Muscle layer of duodenum (tissue), 2 donors: Measurements from ENCODE around the gene TP73.

Source experiments
- H3K27ac ChIP-seq: one replicate; pipeline ENCODE4 v1.7.0; 2013; ENCODE audit warnings: mild to moderate bottlenecking, low read length
- H3K27me3 ChIP-seq: one replicate; pipeline ENCODE4 v1.7.0; 2013; ENCODE audit warnings: low read depth, mild to moderate bottlenecking, control low read depth, low read length
- H3K36me3 ChIP-seq, 2 donors: one replicate each; pipeline ENCODE4 v1.7.0; 2013; ENCODE audit warnings: low read length in 2 of 2, control low read depth in 1 of 2, mild to moderate bottlenecking in 1 of 2; ENCODE audit not compliant: insufficient read depth in 2 of 2, control insufficient read depth in 1 of 2
- H3K4me1 ChIP-seq, 2 donors: one replicate each; pipeline ENCODE4 v1.7.0; 2013; ENCODE audit warnings: low read length in 2 of 2, mild to moderate bottlenecking in 2 of 2, control low read depth in 1 of 2, moderate library complexity in 1 of 2; ENCODE audit not compliant: insufficient read depth in 2 of 2, control insufficient read depth in 1 of 2
- H3K4me3 ChIP-seq, 2 donors: one replicate each; pipeline ENCODE4 v1.7.0; 2013; ENCODE audit warnings: low read length in 2 of 2, low read depth in 1 of 2, mild to moderate bottlenecking in 1 of 2
- H3K9me3 ChIP-seq, 2 donors: one replicate each; pipeline ENCODE4 v1.7.0; 2013; ENCODE audit warnings: low read length in 2 of 2, control low read depth in 1 of 2, mild to moderate bottlenecking in 1 of 2; ENCODE audit not compliant: control insufficient read depth in 1 of 2
- donor health status: healthy.

Gene TP73

DNA sequence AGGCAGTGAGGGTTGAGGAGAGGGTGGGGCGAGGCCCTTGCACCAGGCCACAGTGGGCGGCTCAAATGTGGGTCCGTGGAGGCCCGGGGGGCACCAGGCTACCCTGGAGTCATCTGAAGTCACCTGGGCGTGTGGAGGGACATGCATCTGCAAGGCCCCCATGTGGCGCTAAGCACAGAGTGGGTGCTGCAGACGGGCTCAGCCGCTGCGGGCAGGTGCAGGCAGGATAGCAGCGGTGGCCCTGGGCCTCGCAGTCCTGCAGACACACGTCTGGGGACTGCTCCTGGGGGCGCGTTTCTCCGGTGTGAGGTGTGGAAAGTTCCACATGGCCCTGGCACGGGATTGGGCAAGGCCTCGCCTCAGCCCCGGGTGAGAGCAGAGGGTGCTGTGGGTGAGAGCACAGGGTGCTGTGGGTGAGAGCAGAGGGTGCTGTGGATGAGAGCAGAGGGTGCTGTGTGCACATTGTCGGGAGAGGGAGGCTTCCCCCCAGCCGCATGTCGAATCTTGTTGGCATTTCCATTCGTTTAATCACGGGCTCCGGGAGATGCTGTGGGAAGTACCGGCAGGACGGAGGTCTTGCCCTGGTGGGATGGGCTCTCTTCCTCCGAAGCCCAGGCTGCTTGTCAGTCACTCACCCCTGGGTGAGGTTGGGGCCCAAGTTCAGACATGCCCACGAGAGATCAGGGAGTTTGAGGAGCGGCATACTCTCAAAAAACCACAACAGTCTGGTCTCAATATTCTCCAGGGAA lies 46.5 kb downstream of the TP73 start:
- Histone ChIP-seq H3K36me3 (no peaks in the 10 kb centered on the region), H3K27ac (no peak overlapping the region), H3K4me3 (no peak overlapping the region), H3K9me3 (no peaks in the 10 kb centered on the region), H3K27me3 (no peaks in the 10 kb centered on the region), H3K4me1 (no peaks in the 10 kb centered on the region)

DNA sequence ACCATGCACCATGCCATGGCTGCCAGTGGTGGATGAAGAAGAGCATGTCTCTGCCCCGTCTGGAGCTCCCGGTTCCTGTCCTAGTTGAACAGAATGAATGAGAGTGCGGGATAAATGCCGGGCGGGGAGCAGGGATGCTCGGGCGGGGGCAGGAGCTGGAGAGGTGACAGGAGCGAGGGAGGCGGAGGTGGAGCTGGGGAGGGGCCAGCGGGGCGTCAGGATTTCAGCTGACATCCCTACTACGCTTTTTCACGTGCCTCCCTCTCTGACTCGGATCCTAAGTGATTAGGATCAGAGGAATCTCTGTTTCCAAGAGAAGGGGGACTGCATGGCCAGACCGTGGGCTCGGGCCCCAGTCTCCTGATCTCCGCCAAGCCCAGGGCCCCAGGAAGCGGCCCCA lies 47.3 kb downstream of the TP73 start:
- Histone ChIP-seq H3K9me3 (no peaks in the 10 kb centered on the region), H3K27me3 (no peaks in the 10 kb centered on the region), H3K36me3 (no peaks in the 10 kb centered on the region), H3K27ac (no peak overlapping the region), H3K4me1 (no peaks in the 10 kb centered on the region), H3K4me3 (no peak overlapping the region)

DNA sequence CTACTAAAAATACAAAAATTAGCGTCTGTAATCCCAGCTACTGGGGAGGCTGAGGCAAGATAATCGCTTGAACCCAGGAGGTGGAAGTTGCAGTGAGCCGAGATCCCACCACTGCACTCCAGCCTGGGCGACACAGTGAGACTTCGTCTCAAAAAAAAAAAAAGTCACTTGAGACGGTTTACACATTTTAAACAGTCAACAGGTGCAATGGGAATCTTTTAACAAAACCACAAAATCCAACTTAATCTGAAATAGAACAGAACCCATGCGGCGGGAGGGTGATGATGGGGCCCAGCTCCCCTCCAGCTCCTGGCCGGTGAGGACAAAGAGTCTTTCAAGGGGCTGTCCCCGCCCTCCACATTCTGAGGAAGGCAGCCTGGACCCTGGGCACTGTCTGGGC lies 48.3 kb downstream of the TP73 start:
- Histone ChIP-seq H3K36me3 (no peaks in the 10 kb centered on the region), H3K9me3 (no peaks in the 10 kb centered on the region), H3K4me3 (no peak overlapping the region), H3K27ac (no peak overlapping the region), H3K4me1 (no peaks in the 10 kb centered on the region), H3K27me3 (no peaks in the 10 kb centered on the region)

DNA sequence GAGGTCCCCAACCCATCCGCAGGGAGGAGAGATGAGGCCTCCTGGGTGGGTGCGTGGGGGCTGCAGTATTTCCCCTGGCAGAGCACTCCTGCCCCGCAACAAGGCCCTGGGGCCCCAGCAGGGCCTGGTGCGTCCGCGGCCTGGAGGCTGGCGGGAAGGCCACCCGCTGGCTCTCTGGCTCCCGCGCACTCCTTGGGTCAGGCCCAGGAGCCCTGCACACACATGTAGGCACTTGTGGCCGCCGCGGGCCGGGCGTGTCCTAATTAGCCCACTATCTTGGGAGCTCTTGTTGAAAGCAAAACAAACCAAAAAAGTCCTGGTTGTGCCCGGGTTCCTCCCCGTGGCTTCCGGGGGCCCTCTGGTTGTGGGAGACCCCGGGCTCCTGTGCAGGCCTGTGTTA lies 50.2 kb downstream of the TP73 start:
- H3K9me3 ChIP-seq: no peaks in the 10 kb centered on the region
- H3K27ac ChIP-seq: no peak overlapping the region
- H3K27me3 ChIP-seq: no peaks in the 10 kb centered on the region
- H3K4me1 ChIP-seq: no peaks in the 10 kb centered on the region
- no peaks in the 10 kb centered on the region for H3K36me3 ChIP-seq
- H3K4me3 ChIP-seq: no peak overlapping the region

DNA sequence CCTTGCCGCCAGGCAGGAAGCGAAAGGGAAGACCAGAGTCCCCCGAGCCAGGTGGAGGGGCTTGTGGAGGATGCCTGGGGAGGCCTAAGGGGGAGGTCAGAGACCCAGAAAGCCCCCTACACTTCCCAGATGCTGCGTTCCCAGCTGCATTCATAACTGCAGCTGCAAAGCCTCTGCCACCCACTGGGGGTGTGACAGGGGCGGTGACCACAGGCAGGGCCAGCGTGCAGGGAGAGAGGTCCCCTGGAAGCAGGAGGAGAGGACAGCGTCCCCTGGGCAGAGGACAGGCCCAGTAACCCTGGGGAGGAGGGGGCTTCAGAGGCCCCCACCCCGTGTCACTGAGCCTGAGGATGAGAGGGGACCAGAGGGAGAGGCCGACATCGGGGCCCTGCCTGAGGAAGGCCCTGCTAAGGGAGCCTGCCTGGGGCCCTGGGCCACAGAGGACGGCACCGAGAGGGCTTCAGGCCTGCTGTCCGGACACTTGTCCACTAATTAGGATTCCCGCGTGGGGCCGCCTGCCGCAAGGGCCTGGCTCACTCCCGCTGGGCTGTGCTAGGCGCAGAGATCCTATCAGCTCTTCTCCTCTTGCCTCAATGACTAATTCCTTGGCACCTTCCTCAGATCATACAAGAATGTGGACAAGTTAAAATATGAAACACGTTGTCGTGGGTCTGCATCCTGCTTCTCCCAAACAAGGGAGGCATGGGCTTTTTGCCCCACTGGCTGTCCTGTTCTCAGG lies 50.8 kb downstream of the TP73 start:
- H3K9me3 ChIP-seq: no peaks in the 10 kb centered on the region
- H3K36me3 ChIP-seq: no peaks in the 10 kb centered on the region
- H3K4me1 ChIP-seq: no peaks in the 10 kb centered on the region
- H3K4me3 ChIP-seq: no peak overlapping the region
- H3K27ac ChIP-seq: no peak overlapping the region
- H3K27me3 ChIP-seq: peaks cover 4% of the 10 kb centered on the region

DNA sequence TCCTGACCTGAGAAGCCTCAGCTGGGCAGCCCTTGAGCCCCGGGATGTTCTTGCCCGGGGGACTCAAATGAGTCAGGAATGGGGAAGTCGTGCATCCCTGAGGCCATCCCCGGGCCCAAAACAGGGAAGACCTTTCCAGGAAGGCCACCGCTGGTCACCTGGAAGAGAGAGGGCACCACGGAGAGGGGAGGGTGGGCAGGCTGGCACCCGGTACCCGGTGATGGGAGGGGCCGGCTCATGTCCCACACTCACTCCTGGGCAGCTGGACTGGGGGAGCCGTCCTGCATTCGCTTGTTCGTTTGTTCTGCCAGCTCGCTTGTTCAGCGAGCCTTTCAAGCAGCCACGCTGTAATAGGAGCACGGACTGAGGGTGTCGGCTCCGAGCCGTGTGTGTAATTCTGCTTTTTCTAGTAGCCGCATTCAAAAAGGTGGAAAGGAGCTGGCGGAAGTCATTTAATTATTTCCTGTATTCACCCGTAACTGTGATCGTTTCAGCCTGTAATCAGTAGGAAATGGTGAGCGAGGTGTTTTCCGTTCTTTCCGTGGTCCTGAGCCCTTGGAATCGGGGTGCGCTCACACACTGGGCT lies 51.6 kb downstream of the TP73 start:
- no peaks in the 10 kb centered on the region for H3K4me1 ChIP-seq

DNA sequence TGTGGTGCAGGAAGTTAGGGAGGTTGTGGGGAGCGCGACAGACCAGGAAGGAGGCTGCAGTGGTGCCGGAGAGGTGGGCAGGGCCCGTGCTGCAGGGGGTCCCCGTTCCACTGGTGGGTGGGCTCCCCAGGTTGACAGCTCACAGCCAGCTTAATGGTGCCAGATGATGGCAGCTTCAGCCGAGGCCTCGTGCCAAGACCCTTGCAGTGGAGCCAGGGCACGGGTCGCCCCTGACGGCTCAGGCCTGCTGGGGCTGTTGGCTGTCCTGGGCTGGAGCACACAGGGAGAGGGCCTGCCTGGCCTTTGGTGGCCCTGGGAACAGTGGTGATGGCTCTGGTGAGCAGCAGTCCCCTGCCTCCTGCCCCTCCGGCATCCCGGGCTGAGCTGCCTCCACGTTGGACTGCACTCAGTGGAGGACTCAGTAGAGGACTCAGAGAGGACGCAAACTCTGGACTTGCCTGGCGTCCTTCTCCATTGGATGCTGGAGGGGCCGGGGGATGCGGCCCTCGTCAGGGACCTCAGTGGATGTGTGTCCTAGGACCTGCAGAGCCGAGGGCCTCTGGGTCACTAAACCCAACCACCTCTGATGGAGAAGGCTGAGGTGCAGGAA lies 53.1 kb downstream of the TP73 start:
- H3K27ac ChIP-seq: no peak overlapping the region
- no peaks in the 10 kb centered on the region for H3K9me3 ChIP-seq

More for the DNA sequence above, 51.6 kb downstream of the TP73 start:
- Histone ChIP-seq H3K27ac (no peak overlapping the region), H3K9me3 (no peaks in the 10 kb centered on the region), H3K27me3 (peaks cover 4% of the 10 kb centered on the region), H3K4me3 (no peak overlapping the region), H3K36me3 (no peaks in the 10 kb centered on the region)

DNA sequence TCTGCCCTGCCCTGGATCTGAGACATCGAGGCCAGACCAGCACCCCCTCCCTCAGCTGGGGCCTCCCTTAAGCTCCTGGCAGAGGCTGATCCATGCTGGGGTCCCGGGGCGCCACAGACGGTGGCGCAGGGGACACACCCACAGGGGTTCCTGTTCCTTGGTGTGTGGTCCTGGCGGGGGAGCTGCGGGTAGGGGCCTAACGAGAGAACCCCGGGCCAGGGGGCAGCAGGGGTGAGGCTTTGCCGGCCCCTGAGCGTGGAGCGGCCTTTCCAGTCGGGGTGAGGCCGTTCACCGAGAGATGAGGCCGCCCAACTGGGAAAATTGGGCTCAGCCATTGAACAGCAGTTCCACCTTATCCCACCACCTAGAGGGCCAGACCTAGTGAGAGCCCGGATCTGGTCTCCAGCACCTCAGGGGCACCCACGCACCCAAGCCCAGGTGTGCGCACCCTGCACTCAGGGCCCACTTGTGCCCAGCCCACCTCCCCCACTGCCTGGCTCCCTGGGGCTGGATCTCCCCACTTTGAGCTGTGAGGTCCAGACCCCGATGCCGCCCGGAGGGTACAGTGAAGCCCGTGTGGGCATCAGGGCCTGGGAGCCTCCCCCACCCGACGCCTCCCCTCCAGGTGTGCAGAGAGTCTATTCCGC lies 54.5 kb downstream of the TP73 start:
- Histone ChIP-seq H3K27me3 (peaks cover 7% of the 10 kb centered on the region), H3K27ac (no peak overlapping the region), H3K4me3 (no peak overlapping the region), H3K4me1 (no peaks in the 10 kb centered on the region), H3K36me3 (no peaks in the 10 kb centered on the region), H3K9me3 (no peaks in the 10 kb centered on the region)

More for the DNA sequence above, 53.1 kb downstream of the TP73 start:
- Histone ChIP-seq H3K27me3 (peaks cover 7% of the 10 kb centered on the region), H3K36me3 (no peaks in the 10 kb centered on the region), H3K4me1 (no peaks in the 10 kb centered on the region), H3K4me3 (no peak overlapping the region)

DNA sequence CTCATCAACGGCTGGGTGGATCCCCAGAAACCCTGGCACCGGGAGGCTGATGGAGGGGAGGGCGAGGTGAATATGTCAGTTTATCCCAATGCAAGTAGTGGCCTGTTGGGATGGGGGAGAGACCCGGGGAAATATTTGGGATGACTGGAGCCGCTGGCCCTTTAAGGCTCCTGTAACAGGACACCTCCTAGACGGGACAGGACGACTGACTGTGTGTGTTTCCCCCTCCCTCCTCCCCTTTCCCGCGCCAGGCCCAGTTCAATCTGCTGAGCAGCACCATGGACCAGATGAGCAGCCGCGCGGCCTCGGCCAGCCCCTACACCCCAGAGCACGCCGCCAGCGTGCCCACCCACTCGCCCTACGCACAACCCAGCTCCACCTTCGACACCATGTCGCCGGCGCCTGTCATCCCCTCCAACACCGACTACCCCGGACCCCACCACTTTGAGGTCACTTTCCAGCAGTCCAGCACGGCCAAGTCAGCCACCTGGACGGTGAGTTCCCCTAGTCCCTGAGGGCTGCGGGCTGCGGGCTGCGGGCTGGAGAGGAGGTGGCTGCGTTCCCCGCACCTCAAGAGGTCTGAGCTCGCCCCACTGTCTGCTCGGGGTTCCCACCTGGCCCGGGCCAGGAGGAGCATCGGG lies 55.1 kb downstream of the TP73 start:
- Histone ChIP-seq H3K4me1 (no peaks in the 10 kb centered on the region), H3K36me3 (no peaks in the 10 kb centered on the region), H3K27ac (no peak overlapping the region), H3K4me3 (no peak overlapping the region), H3K27me3 (peaks cover 7% of the 10 kb centered on the region), H3K9me3 (no peaks in the 10 kb centered on the region)

DNA sequence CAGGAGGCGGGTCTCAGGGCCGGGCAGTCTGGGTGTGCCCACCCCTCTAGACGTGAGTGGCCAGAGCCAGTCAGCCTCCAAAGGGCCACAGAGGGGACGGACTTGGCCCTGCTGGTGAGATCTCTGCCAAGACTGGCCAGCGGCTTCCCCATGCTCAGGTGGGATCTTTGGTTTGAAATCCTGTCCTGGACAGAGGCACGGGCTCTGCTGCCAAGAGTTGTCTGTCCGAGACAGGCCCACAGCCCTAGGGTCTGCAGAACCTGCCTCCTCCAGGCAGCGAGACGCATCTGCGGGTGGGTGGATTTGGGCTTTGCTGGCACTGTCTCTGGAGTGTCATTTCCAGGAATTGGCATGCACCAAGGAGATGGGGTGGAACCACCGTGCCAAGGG lies 55.6 kb downstream of the TP73 start:
- no peaks in the 10 kb centered on the region for H3K36me3 ChIP-seq
- H3K27me3 ChIP-seq: peaks cover 7% of the 10 kb centered on the region
- H3K9me3 ChIP-seq: no peaks in the 10 kb centered on the region
- H3K4me3 ChIP-seq: no peak overlapping the region
- H3K27ac ChIP-seq: no peak overlapping the region
- H3K4me1 ChIP-seq: no peaks in the 10 kb centered on the region
